Activated naive CD8-positive, alpha-beta T cell treated with anti-CD3 and anti-CD28 coated beads for 36 hours (primary cell): ENCODE measurements around the gene PLCH1. TPM values are rescaled to one million over a fixed set of nuclear protein-coding genes. Genes with fewer than 3 reads are reported as not detected.

Source experiments
- DNase-seq: peaks from one replicate; pipeline ENCODE4 v3.0.0; 2021
- H3K27ac Mint-ChIP-seq: one replicate; pipeline ENCODE4 v1.8.0; 2022; ENCODE audit warnings: mild to moderate bottlenecking, moderate library complexity, mixed read lengths
- H3K27me3 Mint-ChIP-seq: one replicate; pipeline ENCODE4 v1.8.0; 2022; ENCODE audit warnings: mild to moderate bottlenecking, mixed read lengths
- H3K36me3 Mint-ChIP-seq: one replicate; pipeline ENCODE4 v1.8.0; 2021; ENCODE audit warnings: mild to moderate bottlenecking, mixed read lengths
- H3K4me1 Mint-ChIP-seq: one replicate; pipeline ENCODE4 v1.8.0; 2021; ENCODE audit warnings: mixed read lengths
- H3K4me3 Mint-ChIP-seq: one replicate; pipeline ENCODE4 v1.8.0; 2022; ENCODE audit warnings: mild to moderate bottlenecking, moderate library complexity, mixed read lengths
- H3K9me3 Mint-ChIP-seq: one replicate; pipeline ENCODE4 v1.8.0; 2022; ENCODE audit warnings: mixed read lengths
- total RNA-seq, 2 experiments: library from RNA; stranded (reverse); gene quantifications; one replicate each; pipeline ENCODE4 v1.2.3, GENCODE V29; 2021

Gene PLCH1
- total RNA-seq, 2 experiments from 2014 or later, result 1.2 to 1.3 TPM

GRCh38 chr3:155448531-155448930 is 296.3 kb downstream of the PLCH1 start:
- no peak for DNase-seq
- Mint-ChIP-seq H3K36me3 (no peaks in the 10 kb centered on the region), H3K4me1 (no peaks in the 10 kb centered on the region), H3K9me3 (no peaks in the 10 kb centered on the region), H3K4me3 (no peak overlapping the region), H3K27ac (no peak overlapping the region), H3K27me3 (no peaks in the 10 kb centered on the region)

- no peak overlapping the region for H3K27ac Mint-ChIP-seq
- no peaks in the 10 kb centered on the region for H3K4me1 Mint-ChIP-seq
- DNase-seq, result no peak
- H3K4me3 Mint-ChIP-seq, result no peak overlapping the region
- no peaks in the 10 kb centered on the region for H3K36me3 Mint-ChIP-seq
- no peaks in the 10 kb centered on the region for H3K27me3 Mint-ChIP-seq
- no peaks in the 10 kb centered on the region for H3K9me3 Mint-ChIP-seq
Observed at GRCh38 chr3:155446366-155446765, 298.5 kb downstream of the PLCH1 start.

- Mint-ChIP-seq H3K4me3 (no peak overlapping the region), H3K4me1 (no peaks in the 10 kb centered on the region), H3K9me3 (no peaks in the 10 kb centered on the region), H3K27ac (no peak overlapping the region), H3K36me3 (no peaks in the 10 kb centered on the region), H3K27me3 (no peaks in the 10 kb centered on the region)
- DNase-seq, result no peak
Observed at GRCh38 chr3:155444771-155445170, 300.1 kb downstream of the PLCH1 start.

GRCh38 chr3:155443815-155444214 is 301.1 kb downstream of the PLCH1 start:
- no peaks in the 10 kb centered on the region for H3K9me3 Mint-ChIP-seq

GRCh38 chr3:155442072-155442471 is 302.8 kb downstream of the PLCH1 start:
- no peaks in the 10 kb centered on the region for H3K27me3 Mint-ChIP-seq
- no peak for DNase-seq
- no peaks in the 10 kb centered on the region for H3K9me3 Mint-ChIP-seq
- no peaks in the 10 kb centered on the region for H3K36me3 Mint-ChIP-seq
- no peak overlapping the region for H3K27ac Mint-ChIP-seq
- H3K4me3 Mint-ChIP-seq, result no peak overlapping the region
- H3K4me1 Mint-ChIP-seq, result no peaks in the 10 kb centered on the region

More at GRCh38 chr3:155443815-155444214, 301.1 kb downstream of the PLCH1 start:
- no peak for DNase-seq
- Mint-ChIP-seq H3K4me3 (no peak overlapping the region), H3K27ac (no peak overlapping the region), H3K27me3 (no peaks in the 10 kb centered on the region), H3K36me3 (no peaks in the 10 kb centered on the region), H3K4me1 (no peaks in the 10 kb centered on the region)

- Mint-ChIP-seq H3K4me1 (no peaks in the 10 kb centered on the region), H3K4me3 (no peak overlapping the region), H3K9me3 (no peaks in the 10 kb centered on the region), H3K36me3 (no peaks in the 10 kb centered on the region), H3K27me3 (no peaks in the 10 kb centered on the region), H3K27ac (no peak overlapping the region)
- no peak for DNase-seq
Observed at GRCh38 chr3:155441506-155441905, 303.4 kb downstream of the PLCH1 start.

GRCh38 chr3:155441026-155441425 is 303.8 kb downstream of the PLCH1 start:
- H3K36me3 Mint-ChIP-seq, result no peaks in the 10 kb centered on the region
- DNase-seq, result no peak
- no peaks in the 10 kb centered on the region for H3K9me3 Mint-ChIP-seq
- H3K27me3 Mint-ChIP-seq, result no peaks in the 10 kb centered on the region
- no peak overlapping the region for H3K4me3 Mint-ChIP-seq
- H3K4me1 Mint-ChIP-seq, result no peaks in the 10 kb centered on the region
- H3K27ac Mint-ChIP-seq, result no peak overlapping the region

GRCh38 chr3:155435821-155436220 is 309.1 kb downstream of the PLCH1 start:
- no peak overlapping the region for H3K27ac Mint-ChIP-seq
- no peaks in the 10 kb centered on the region for H3K36me3 Mint-ChIP-seq
- H3K27me3 Mint-ChIP-seq, result peaks cover 4% of the 10 kb centered on the region

GRCh38 chr3:155431856-155432570 is 312.9 kb downstream of the PLCH1 start:
- Mint-ChIP-seq H3K4me1 (no peaks in the 10 kb centered on the region), H3K27me3 (peaks cover 6% of the 10 kb centered on the region), H3K27ac (no peak overlapping the region), H3K9me3 (peaks cover 5% of the 10 kb centered on the region), H3K36me3 (no peaks in the 10 kb centered on the region), H3K4me3 (no peak overlapping the region)
- DNase-seq, result no peak

More at GRCh38 chr3:155435821-155436220, 309.1 kb downstream of the PLCH1 start:
- Mint-ChIP-seq H3K4me1 (no peaks in the 10 kb centered on the region), H3K4me3 (no peak overlapping the region), H3K9me3 (no peaks in the 10 kb centered on the region)
- DNase-seq, result no peak

- H3K36me3 Mint-ChIP-seq, result no peaks in the 10 kb centered on the region
- H3K4me3 Mint-ChIP-seq, result no peak overlapping the region
- no peak for DNase-seq
- H3K9me3 Mint-ChIP-seq, result peaks cover 5% of the 10 kb centered on the region
- H3K27me3 Mint-ChIP-seq, result peaks cover 4% of the 10 kb centered on the region
- H3K4me1 Mint-ChIP-seq, result no peaks in the 10 kb centered on the region
- H3K27ac Mint-ChIP-seq, result no peak overlapping the region
Observed at GRCh38 chr3:155428563-155428962, 316.3 kb downstream of the PLCH1 start.

- no peak overlapping the region for H3K27ac Mint-ChIP-seq
- H3K4me1 Mint-ChIP-seq, result no peaks in the 10 kb centered on the region
- no peak overlapping the region for H3K4me3 Mint-ChIP-seq
- H3K9me3 Mint-ChIP-seq, result peaks cover 7% of the 10 kb centered on the region
- no peaks in the 10 kb centered on the region for H3K36me3 Mint-ChIP-seq
- H3K27me3 Mint-ChIP-seq, result peaks cover 4% of the 10 kb centered on the region
- DNase-seq, result no peak
Observed at GRCh38 chr3:155426524-155427230, 318.2 kb downstream of the PLCH1 start.

GRCh38 chr3:155425396-155425795 is 319.5 kb downstream of the PLCH1 start:
- DNase-seq, result no peak
- H3K27ac Mint-ChIP-seq, result no peak overlapping the region
- no peaks in the 10 kb centered on the region for H3K36me3 Mint-ChIP-seq
- peaks cover 4% of the 10 kb centered on the region for H3K27me3 Mint-ChIP-seq
- H3K9me3 Mint-ChIP-seq, result peaks cover 7% of the 10 kb centered on the region
- no peak overlapping the region for H3K4me3 Mint-ChIP-seq
- H3K4me1 Mint-ChIP-seq, result no peaks in the 10 kb centered on the region

- Mint-ChIP-seq H3K27ac (no peak overlapping the region), H3K27me3 (peaks cover 4% of the 10 kb centered on the region), H3K4me1 (no peaks in the 10 kb centered on the region), H3K9me3 (peaks cover 7% of the 10 kb centered on the region), H3K4me3 (no peak overlapping the region), H3K36me3 (no peaks in the 10 kb centered on the region)
- no peak for DNase-seq
Observed at GRCh38 chr3:155424323-155424710, 320.6 kb downstream of the PLCH1 start.

- H3K4me3 Mint-ChIP-seq, result no peak overlapping the region
- no peak for DNase-seq
- no peak overlapping the region for H3K27ac Mint-ChIP-seq
- H3K4me1 Mint-ChIP-seq, result no peaks in the 10 kb centered on the region
- peaks cover 4% of the 10 kb centered on the region for H3K27me3 Mint-ChIP-seq
- H3K36me3 Mint-ChIP-seq, result no peaks in the 10 kb centered on the region
- peaks cover 5% of the 10 kb centered on the region for H3K9me3 Mint-ChIP-seq
Observed at GRCh38 chr3:155423526-155424322, 321.1 kb downstream of the PLCH1 start.

GRCh38 chr3:155420881-155421486 is 323.9 kb downstream of the PLCH1 start:
- peaks cover 1% of the 10 kb centered on the region for H3K9me3 Mint-ChIP-seq
- H3K4me3 Mint-ChIP-seq, result no peak overlapping the region
- H3K27ac Mint-ChIP-seq, result no peak overlapping the region
- no peaks in the 10 kb centered on the region for H3K36me3 Mint-ChIP-seq
- H3K4me1 Mint-ChIP-seq, result no peaks in the 10 kb centered on the region
- no peaks in the 10 kb centered on the region for H3K27me3 Mint-ChIP-seq
- no peak for DNase-seq
